ENCODE results near the gene SH3PXD2B.
"Not testable (repeated sequence)": the region's sequence is repeated elsewhere in the genome, so short reads cannot be mapped to it uniquely, and the experiment has no call there.

Gene SH3PXD2B

DNA sequence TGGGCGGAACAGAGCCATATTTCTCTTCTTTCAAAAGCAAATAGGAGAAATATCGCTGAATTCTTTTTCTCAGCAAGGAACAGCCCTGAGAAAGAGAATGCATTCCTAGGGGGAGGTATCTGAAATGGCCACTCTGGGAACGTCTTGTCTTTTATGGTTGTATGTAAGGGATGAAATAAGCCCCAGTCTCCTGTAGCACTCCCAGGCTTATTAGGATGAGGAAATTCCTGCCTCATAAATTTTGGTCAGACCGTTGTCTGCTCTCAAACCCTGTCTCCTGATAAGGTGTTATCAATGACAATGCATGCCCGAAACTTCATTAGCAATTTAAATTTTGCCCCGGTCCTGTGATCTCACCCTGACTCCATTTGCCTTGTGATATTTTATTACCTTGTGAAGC is 52.3 kb downstream of the SH3PXD2B start:
- DNase-seq (ENCODE audit: low read depth, low spot score), result not testable (repeated sequence)

DNA sequence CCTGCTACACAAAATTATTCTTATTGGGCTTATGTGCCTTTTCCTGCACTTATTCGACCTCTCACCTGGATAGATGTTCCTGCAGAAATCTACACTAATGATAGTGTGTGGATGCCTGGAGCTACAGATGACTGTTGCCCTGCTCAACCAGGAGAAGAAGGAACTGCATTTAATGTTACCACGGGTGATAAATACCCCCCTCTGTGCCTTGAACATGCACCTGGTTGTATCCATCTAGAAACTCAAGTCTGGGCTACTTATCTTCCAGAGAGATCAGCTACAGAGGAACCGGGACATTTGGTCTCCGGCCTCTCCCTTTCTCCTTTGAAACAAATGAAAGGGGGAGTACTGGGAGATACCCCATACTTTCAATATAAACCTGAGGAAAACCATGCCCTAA is 54.5 kb downstream of the SH3PXD2B start:
- no peak for DNase-seq (ENCODE audit: low read depth, low spot score)

DNA sequence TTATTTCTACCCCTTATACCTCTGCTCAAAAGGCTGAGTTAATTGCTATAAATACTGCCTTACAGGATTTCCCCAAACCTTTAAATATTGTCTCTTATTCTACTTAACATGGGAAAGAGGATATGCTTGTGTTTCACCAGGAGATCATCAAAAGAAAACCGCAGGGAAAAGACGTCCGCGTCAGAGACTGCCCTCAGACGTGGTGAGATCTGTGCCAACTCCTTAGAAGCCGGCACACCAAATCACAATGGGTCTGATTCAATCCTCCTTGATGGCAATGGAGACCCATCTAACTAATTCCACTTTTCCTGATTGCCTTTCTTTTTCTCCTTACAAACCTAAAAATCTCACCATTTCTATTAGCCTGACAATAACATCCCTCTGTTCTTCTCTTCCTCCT is 55.0 kb downstream of the SH3PXD2B start:
- no peak for DNase-seq (ENCODE audit: low read depth, low spot score)

DNA sequence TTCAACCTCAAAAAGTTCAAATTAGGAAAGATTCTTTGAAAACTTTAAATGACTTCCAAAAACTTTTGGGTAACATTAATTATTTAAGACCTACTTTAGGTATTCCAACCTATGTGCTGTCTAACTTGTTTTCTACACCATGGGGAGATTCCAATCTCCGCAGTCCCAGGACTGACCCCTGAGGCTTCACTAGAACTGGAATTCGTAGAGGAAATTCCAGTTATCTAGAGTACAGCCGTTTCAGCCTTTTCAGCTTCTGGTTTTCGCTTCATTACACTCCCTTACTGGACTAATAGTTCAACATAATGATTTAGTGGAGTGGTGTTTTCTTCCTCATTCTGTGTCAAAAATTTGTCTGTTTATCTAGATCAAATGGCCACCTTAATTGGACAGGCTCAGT is 55.7 kb downstream of the SH3PXD2B start:
- DNase-seq (ENCODE audit: low read depth, low spot score), result not testable (repeated sequence)

DNA sequence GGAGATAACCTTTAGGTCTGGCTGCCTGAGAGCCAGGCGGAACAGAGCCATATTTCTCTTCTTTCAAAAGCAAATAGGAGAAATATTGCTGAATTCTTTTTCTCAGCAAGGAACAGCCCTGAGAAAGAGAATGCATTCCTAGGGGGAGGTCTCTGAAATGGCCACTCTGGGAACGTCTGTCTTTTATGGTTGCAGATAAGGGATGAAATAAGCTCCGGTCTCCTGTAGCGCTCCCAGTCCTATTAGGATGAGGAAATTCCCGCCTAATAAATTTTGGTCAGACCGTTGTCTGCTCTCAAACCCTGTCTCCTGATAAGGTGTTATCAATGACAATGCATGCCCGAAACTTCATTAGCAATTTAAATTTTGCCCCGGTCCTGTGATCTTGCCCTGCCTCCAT is 57.3 kb downstream of the SH3PXD2B start:
- not testable (repeated sequence) for DNase-seq (ENCODE audit: low read depth, low spot score)

DNA sequence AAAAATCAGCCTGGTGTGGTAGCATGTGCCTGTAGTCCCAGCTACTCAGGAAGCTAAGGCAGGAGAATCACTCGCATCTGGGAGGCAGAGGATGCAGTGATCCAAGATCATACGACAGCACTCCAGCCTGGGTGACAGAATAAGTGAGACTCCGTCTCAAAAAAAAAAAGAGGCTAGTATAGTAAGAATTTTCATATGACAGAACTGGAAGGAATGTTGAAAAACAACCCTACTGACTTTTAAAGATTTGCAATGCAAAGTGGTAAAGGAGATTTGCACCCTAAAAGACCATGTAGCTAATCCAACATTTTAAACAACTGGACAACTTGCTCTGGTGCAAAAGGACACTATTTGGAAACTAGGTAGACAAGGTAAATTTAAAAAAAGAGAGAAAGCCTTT is 58.1 kb downstream of the SH3PXD2B start:
- DNase-seq (ENCODE audit: low read depth, low spot score), result no peak

DNA sequence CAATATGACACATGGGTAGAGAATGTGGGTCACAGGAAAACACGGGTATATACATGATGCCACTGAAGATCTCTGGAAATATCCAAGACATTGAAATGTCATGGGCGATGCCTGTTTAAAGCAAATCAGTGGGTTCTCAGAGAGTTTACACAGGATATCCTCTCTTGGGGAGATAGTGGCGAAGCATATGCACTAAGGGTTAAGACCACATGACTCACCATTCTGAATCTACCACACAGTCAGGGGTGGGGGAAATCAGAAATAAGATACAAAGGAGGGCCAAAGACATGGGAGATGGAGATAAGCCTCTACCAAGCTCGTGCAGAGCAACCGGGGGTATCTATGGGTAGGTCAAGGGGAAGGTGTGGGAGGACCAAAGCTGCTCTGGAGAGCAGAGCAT is 58.8 kb downstream of the SH3PXD2B start:
- DNase-seq (ENCODE audit: low read depth, low spot score), result no peak

DNA sequence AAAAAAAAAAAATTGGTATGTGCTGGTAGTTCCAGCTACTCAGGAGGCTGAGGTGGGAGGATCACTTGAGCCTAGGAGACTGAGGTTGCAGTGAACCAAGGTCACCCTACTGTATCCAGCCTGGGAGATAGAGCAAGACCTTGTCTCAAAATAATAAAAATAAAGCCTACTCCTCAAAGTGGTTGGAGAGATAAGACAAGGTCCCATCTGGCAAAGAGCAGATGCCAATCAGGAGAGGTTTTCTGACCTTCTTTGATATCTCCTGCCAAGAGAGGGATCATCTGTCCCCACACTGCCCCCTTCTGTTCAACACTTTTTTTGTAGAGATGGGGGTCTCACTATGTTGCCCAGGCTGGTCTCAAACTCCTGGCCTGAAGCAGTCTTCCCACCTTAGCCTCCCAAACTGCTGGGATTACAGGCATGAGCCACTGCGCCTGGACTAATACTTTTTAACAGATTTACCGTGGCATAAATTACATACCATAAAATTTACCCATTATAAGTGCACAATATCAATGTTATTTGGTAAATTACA is 64.7 kb downstream of the SH3PXD2B start:
- no peak for DNase-seq (ENCODE audit: low read depth, low spot score)

DNA sequence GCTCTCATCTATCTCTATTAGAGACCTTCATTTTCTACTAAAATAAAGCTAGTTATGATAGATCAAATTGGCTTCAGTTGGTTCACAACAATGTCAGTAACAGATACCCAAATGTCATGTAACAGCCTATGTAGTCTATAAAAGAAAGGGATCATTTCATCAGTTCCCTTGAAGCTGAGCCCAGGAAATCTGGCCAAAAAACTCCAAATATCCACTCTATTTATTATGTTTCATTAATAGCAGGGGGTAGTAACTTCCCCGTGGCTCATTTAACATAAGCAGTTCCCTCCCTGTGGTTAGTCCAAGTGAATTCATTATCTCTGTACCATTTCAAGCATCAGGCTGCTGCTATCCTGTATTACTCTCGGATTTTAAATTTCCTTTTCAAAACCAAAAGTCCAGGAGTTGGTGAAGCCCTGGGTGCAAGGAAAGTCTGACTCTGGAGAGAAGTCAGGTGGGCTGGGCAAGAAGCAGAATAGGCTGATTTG is 66.0 kb downstream of the SH3PXD2B start:
- DNase-seq (ENCODE audit: low read depth, low spot score), result no peak

DNA sequence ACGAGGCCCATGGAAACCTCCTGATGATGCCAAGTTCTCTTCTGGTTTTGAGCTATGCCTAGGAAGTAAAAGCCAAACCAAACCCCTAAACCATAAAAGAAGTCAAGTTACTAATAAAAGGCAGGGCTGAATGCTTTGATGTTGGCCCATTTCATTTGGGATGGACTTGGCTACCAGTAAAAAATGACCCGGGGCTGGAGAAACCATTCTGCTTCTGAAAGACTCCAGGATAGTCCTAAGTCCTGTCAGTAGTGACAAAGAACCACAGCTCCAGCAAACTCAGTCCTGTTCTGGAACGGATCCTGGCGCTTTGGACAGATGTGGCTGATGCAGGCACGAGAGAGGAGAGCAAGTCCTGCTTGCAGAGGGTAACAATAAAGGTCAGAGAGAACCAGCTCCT is 68.6 kb downstream of the SH3PXD2B start:
- DNase-seq (ENCODE audit: low read depth, low spot score), result no peak

DNA sequence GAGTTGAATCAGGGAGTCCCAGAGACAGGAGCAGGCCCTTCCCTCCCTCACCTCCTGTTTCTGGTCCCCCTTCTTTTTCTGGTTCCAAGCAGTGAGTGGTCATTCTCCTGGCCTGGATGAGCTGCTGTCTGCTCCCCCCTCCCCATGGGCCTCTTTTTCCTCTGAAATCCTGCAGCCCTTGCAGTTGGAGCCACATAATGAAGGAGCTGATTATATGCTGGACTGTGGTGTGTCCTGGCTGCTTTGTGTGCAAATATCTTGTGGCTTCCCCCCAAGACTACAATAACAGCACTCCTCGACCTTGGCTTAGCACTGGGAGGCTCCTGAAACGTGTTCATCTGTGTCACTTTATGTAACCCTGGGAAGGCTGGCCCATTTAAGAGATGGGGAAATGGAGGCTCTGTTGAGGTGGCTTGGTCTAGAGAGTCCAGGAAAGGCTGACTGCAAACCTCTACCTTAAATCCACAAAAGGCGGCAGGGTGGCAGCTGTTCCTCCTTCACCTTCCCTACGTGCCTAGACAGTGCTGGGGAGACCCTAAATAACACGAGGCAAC is 69.2 kb downstream of the SH3PXD2B start:
- no peak for DNase-seq (ENCODE audit: low read depth, low spot score)

DNA sequence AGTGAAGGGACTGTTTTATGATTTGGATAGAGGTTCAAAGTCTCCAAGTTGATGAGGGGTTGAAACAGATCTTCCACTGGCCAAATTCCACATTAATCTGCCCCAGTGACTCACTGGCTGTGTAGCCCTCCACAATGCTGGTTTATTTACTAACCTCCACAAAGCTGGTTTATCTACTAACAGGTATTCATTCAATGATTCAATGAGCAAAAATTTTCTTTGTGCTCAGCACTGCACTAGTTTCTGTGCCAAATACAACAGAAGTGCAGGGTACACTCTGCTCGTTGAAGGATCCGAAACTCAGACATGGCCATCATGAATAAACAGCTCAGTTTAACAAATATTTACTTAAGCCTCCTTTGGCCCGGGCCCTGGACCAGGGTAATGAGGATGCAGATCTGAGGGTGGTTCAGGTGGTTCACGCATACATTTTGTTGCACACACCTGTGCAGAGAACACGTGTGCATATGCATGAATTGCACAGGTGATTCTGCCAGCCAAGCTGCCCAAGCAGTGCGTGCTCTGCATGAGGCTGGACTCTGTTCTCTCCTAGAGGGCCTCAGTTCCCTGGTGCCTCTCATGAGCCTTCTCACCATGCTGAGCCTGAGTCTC is 71.0 kb downstream of the SH3PXD2B start:
- DNase-seq (ENCODE audit: low read depth, low spot score), result no peak

DNA sequence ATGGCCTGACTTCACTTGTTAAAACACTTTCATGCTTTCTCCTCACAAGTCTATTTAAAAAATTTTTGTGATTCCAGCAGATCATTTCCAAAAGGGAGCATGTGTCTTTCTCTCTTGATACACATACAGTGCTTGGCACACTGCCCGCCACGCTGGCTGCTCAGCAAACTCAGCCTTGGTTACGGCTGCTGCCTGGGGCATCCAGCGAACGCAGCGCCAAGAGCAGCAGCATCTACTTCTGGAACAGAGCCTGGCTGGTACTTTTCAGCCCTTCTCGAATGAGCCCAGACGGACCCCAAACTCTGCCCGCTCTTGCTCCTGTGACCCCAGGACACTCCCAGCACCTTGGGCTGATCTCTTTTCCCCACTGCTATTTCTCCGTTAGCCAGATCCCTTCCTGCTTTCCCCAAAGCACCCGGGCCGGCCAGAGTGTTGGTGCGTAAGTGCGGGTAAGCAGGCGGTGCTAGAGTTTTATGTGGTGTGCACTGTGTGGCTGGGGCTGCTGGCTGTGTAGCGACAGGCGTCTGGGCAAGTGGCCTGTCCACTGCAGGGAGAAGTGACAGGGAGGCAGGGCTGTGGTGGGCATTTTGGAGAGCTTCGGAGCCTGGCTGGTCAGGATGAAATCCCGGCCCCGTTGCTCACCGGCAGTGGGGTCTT is 73.2 kb downstream of the SH3PXD2B start:
- no peak for DNase-seq (ENCODE audit: low read depth, low spot score)

DNA sequence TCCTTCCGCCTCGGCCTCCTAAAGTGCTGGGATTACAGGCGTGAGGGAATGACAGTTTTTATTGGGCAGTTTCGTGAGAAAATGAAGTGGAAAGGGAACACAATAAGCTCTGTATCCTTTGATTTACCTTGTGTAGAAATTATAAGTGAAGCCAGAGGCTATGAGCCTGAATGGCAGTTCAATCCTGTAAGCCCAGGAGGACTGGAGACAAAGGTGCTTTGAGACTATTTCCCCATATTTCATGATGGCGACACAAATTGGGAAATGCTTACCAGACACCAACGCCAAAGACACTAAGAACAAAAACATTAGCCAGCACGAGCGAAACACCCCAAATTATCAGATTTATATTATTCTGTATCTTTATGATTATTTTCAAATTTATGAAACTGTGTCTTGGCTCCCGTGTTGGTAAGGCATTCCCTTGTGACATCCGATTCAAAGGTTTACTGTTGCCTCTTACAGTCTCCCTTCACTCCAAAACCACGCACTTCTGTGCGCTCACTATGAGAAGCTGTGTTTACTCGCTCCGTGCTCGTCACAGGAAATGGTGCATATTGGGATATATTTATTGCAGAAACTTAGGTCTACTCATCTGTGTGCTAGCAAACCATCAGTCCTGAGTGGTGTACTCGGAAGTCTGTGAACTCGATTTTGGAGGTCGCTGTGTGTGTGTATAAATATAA is 73.9 kb downstream of the SH3PXD2B start:
- no peak for DNase-seq (ENCODE audit: low read depth, low spot score)

DNA sequence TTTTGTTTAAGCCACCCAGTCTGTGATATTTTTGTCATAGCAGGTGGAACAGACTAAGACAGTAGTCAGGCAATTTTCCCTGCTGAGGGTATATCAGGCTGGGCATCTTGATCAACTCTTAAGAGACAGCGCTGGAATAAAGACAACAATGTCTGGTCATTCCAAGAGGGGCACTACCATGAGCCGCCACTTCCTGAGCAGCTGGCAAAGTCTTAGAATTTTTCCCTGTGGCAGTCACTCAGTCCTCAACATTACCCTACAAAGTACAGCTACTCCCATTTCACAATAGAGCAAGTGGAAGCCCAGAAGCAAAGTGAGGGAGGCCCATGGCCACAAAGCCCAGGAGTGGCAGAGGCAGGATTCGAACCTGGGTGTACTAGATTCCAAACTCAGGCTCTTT is 74.8 kb downstream of the SH3PXD2B start:
- DNase-seq (ENCODE audit: low read depth, low spot score), result no peak

DNA sequence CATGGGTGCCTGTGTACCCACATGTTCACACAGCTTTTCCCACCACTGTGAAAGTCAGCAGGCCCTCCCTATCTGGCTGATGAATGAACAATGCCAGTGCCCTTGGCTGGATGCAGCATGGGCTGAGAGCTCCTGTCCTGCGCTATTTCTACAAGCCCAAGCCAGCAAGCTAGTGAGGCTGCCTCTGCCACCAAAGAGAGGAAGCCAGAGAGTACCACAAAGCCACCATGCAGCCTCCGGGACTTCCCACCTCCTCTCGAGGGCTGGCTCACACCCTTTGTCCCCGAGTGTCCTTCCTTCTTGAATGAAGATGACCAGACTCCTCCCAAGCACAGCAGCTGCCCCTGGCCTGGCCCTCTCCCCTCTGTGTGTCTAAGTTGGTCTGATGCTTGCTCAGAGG is 76.5 kb downstream of the SH3PXD2B start:
- DNase-seq (ENCODE audit: low read depth, low spot score), result no peak

DNA sequence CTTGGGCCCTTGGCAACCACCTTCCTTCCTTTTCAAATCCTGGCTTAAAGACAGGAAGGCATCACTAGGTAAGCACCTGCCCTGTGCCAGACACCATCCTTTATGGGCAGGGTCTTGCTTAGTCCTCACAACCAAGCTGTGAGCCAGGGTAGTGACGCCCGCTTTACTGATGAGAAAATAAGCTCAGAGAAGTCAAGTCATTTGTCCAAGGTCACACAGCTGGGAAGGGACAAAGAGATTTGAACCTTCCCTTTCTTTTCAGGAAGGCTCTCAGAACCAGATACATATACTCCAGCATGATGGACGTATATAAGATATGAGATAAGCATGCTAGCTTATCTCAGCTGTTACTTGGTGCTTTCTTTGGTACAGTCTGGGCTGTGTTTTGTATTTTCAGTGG is 76.9 kb downstream of the SH3PXD2B start:
- no peak for DNase-seq (ENCODE audit: low read depth, low spot score)

DNA sequence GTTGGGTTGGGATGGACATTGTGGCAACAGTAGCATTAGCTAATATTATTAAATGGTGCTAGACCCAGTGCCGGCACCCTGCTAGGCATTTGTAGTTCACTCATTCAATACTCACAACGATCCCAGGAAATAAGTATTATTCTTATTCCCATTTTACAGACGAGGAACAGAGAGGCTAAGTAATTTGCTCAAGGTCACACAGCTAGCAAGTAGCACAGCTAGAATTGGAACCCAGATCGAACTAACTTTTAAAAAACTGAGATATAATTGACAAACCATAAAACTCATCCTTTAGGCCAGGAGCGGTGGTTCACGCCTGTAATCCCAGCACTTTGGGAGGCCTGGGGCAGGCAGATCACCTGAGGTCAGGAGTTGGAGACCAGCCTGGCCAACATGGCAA is 79.5 kb downstream of the SH3PXD2B start:
- no peak for DNase-seq (ENCODE audit: low read depth, low spot score)

DNA sequence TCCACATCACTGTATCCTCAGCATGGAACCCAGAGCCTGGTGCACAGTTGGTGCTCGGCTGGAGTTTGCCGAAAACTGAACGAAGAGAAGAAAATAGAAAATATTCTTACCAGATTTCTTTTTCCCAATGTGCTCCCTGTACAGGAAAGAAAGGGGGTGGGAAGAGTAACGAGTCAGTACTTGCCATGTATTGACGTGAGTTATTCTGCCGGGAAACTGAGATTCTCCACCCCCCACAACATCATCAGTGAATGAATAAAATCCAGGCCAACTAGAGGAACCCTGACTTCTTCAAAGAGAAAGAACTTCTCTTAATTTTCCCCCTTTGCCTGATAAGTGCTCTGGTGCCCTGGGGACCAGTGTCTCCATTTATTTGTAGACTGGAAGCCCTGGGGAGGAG is 80.6 kb downstream of the SH3PXD2B start:
- no peak for DNase-seq (ENCODE audit: low read depth, low spot score)

DNA sequence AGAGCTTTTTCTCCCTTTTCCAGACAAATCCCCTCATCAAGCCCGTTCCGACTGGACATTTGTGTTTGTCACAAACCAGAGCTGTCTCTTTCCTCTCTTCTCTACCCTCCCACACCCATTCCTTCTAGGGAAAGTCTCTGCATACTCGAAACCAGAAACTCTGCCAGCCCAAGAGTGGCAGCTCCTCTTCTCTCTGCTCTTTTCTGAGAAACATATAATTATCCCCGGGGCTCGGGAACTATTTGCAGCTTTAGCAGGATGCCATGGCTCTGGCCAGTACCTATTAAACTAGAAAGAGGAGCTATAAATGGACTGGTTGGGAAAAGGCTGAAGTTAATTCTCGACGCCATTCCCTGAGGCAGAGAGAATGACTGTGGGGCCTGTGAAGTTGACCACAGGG is 82.6 kb downstream of the SH3PXD2B start:
- no peak for DNase-seq (ENCODE audit: low read depth, low spot score)

DNA sequence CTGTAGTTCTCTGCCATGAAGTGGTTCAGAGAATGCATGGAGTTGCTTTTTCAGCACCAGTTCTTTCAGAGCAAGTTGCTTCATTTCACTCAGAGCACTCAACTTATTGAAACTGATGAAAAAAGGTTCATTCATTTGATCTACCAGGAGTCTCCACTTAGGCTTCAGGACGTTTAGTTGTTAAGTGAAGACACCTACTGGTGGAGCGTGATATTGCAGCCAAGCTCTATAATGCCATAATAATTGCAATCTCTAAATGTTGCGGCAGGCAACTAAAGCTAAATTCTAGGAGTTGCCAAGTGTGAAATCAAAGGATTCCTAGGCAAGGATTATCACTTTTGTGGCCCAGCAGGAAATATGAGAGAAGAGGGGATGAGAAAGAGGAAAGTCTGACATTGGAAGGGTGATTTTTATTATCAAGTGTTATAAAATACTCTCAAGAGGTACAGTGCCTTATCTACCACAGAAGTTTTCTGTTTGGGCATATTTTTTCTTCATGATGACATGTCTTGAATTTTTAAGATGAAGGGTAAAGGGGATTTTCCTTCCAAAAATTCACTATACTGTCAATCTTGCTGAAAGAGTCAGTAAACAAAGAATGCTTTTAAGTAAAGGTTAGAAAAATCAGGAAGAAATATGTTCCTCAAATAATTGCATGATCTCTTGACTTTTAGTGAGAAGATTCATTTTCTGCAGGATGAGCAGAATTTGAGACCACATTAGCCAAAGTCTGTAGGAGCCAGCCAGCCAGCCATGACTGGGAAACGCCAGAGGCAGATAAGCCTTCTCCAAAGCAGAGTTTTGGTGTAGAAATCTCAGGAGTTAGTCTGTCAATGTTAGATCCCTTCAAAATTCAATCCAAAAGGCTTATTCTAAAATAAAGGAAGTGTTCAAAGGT is 83.4 kb downstream of the SH3PXD2B start:
- no peak for DNase-seq (ENCODE audit: low read depth, low spot score)

Measured in activated naive CD8-positive, alpha-beta T cell treated with anti-CD3 and anti-CD28 coated beads, Interleukin-2, amount 50 U/mL, for 16 hours (primary cell).